ENCODE data around the gene TTC23L.
"Not testable (repeated sequence)": the region's sequence is repeated elsewhere in the genome, so short reads cannot be mapped to it uniquely, and the experiment has no call there.

TTC23L gene

GRCh38 chr5:34838785-34839714 lies at the start of gene TTC23L:
Gene TTC23L, plus strand, starts transcription at chr5:34839164. Its CDS starts 1,508 bp downstream, at chr5:34840672.
- in situ Hi-C loops (cut with MboI; ENCODE audit: low sequenced_read_pairs), result no loop called here

- in situ Hi-C loops (cut with MboI; ENCODE audit: low sequenced_read_pairs), result no loop called here
Observed at GRCh38 chr5:34789639-34790038, 49.3 kb upstream of the TTC23L start.

- in situ Hi-C loops (cut with MboI; ENCODE audit: low sequenced_read_pairs), result no loop called here
Observed at GRCh38 chr5:34790069-34790468, 48.9 kb upstream of the TTC23L start.

- in situ Hi-C loops (cut with MboI; ENCODE audit: low sequenced_read_pairs), result no loop called here
Observed at GRCh38 chr5:34791761-34792244, 47.2 kb upstream of the TTC23L start.

GRCh38 chr5:34802834-34803563 lies 36.0 kb upstream of the TTC23L start:
- in situ Hi-C loops (cut with MboI; ENCODE audit: low sequenced_read_pairs), result no loop called here

GRCh38 chr5:34803974-34804732 lies 34.8 kb upstream of the TTC23L start:
- in situ Hi-C loops (cut with MboI; ENCODE audit: low sequenced_read_pairs), result no loop called here

GRCh38 chr5:34804913-34805312 lies 34.1 kb upstream of the TTC23L start:
- in situ Hi-C loops (cut with MboI; ENCODE audit: low sequenced_read_pairs), result no loop called here

GRCh38 chr5:34806532-34806931 lies 32.4 kb upstream of the TTC23L start:
- in situ Hi-C loops (cut with MboI; ENCODE audit: low sequenced_read_pairs), result no loop called here

- in situ Hi-C loops (cut with MboI; ENCODE audit: low sequenced_read_pairs), result no loop called here
Observed at GRCh38 chr5:34811706-34812105, 27.3 kb upstream of the TTC23L start.

GRCh38 chr5:34813509-34813908 lies 25.5 kb upstream of the TTC23L start:
- in situ Hi-C loops (cut with MboI; ENCODE audit: low sequenced_read_pairs), result no loop called here

- in situ Hi-C loops (cut with MboI; ENCODE audit: low sequenced_read_pairs), result no loop called here
Observed at GRCh38 chr5:34817558-34818351, 21.2 kb upstream of the TTC23L start.

- in situ Hi-C loops (cut with MboI; ENCODE audit: low sequenced_read_pairs), result no loop called here
Observed at GRCh38 chr5:34818717-34819116, 20.2 kb upstream of the TTC23L start.

GRCh38 chr5:34820593-34820992 lies 18.4 kb upstream of the TTC23L start:
- in situ Hi-C loops (cut with MboI; ENCODE audit: low sequenced_read_pairs), result no loop called here

- in situ Hi-C loops (cut with MboI; ENCODE audit: low sequenced_read_pairs), result no loop called here
Observed at GRCh38 chr5:34822956-34823715, 15.8 kb upstream of the TTC23L start.

- in situ Hi-C loops (cut with MboI; ENCODE audit: low sequenced_read_pairs), result no loop called here
Observed at GRCh38 chr5:34826347-34826746, 12.6 kb upstream of the TTC23L start.

GRCh38 chr5:34827588-34828506 lies 11.1 kb upstream of the TTC23L start:
- in situ Hi-C loops (cut with MboI; ENCODE audit: low sequenced_read_pairs), result no loop called here

- in situ Hi-C loops (cut with MboI; ENCODE audit: low sequenced_read_pairs), result not testable (repeated sequence)
Observed at GRCh38 chr5:34830827-34831226, 8.1 kb upstream of the TTC23L start.

- in situ Hi-C loops (cut with MboI; ENCODE audit: low sequenced_read_pairs), result no loop called here
Observed at GRCh38 chr5:34831303-34831702, 7.7 kb upstream of the TTC23L start.
